GM21717 (cell line): Measurements from ENCODE around the gene KIDINS220.
A peak's percentile ranks its signal among the peaks of the same experiment; 100 is the strongest.
"Not testable (repeated sequence)": the region's sequence is repeated elsewhere in the genome, so short reads cannot be mapped to it uniquely, and the experiment has no call there.

Experiments
- ATAC-seq: cut with Tn5 transposase; IDR thresholded peaks from one replicate; pipeline ENCODE4 v1.9.1; 2021; ENCODE audit warnings: mild to moderate bottlenecking, moderate library complexity; ENCODE audit not compliant: unreplicated experiment

KIDINS220 gene

GRCh38 chr2:8754106-8754776, 83.2 kb downstream of the KIDINS220 start:
- no peak for ATAC-seq

- ATAC-seq = peak; percentile 62
Measured at GRCh38 chr2:8753609-8754008, 83.8 kb downstream of the KIDINS220 start.

- peak; percentile 81 for ATAC-seq
Measured at GRCh38 chr2:8752385-8752784, 85.0 kb downstream of the KIDINS220 start.

GRCh38 chr2:8750221-8750620, 87.2 kb downstream of the KIDINS220 start:
- no peak for ATAC-seq

- no peak for ATAC-seq
Measured at GRCh38 chr2:8743261-8743660, 94.2 kb downstream of the KIDINS220 start.

- ATAC-seq = no peak
Measured at GRCh38 chr2:8740136-8740535, 97.3 kb downstream of the KIDINS220 start.

GRCh38 chr2:8737571-8738175, 99.7 kb downstream of the KIDINS220 start:
- ATAC-seq = no peak

- ATAC-seq = no peak
Measured at GRCh38 chr2:8732601-8733000, 104.8 kb downstream of the KIDINS220 start.

- ATAC-seq = no peak
Measured at GRCh38 chr2:8729939-8730338, 107.5 kb downstream of the KIDINS220 start.

- ATAC-seq = not testable (repeated sequence)
Measured at GRCh38 chr2:8729101-8729500, 108.3 kb downstream of the KIDINS220 start.

- ATAC-seq = no peak
Measured at GRCh38 chr2:8728305-8729015, 109.0 kb downstream of the KIDINS220 start.

GRCh38 chr2:8725838-8726237, 111.6 kb downstream of the KIDINS220 start:
- no peak for ATAC-seq

- ATAC-seq = no peak
Measured at GRCh38 chr2:8722986-8723385, 114.4 kb downstream of the KIDINS220 start.

GRCh38 chr2:8721410-8721809, 116.0 kb downstream of the KIDINS220 start:
- no peak for ATAC-seq

GRCh38 chr2:8720741-8721140, 116.7 kb downstream of the KIDINS220 start:
- no peak for ATAC-seq

GRCh38 chr2:8719528-8719927, 117.9 kb downstream of the KIDINS220 start:
- no peak for ATAC-seq

GRCh38 chr2:8714971-8715370, 122.4 kb downstream of the KIDINS220 start:
- no peak for ATAC-seq

- ATAC-seq = no peak
Measured at GRCh38 chr2:8714283-8714682, 123.1 kb downstream of the KIDINS220 start.

GRCh38 chr2:8710951-8711350, 126.5 kb downstream of the KIDINS220 start:
- no peak for ATAC-seq

- no peak for ATAC-seq
Measured at GRCh38 chr2:8709611-8710010, 127.8 kb downstream of the KIDINS220 start.

- no peak for ATAC-seq
Measured at GRCh38 chr2:8704906-8705305, 132.5 kb downstream of the KIDINS220 start.
